ENCODE data around the gene CDKN2A.

GRCh38 chr9:21976334-21976875, 17.8 kb downstream of the CDKN2A start:
- TF ChIP-seq CTCF (IDR thresholded peaks at IDR 0.05 in 4 of 5, conservative IDR thresholded peaks at IDR 0.05 in 1 of 5) (no peak), POLR2A (IDR thresholded peaks at IDR 0.05) (no peak)

Data from gastrocnemius medialis (tissue), 4 donors.